H9 (cell line): Measurements from ENCODE around the gene DALRD3. TPM values are rescaled to one million over a fixed set of nuclear protein-coding genes. Genes with fewer than 3 reads are reported as not detected.

Experiments
- DNase-seq: peaks from one replicate; pipeline ENCODE4 v3.0.0-alpha.2; 2017
- H2AFZ ChIP-seq: one replicate; pipeline ENCODE4 v1.6.1; 2013; ENCODE audit warnings: mild to moderate bottlenecking, low read length, control low read depth, moderate library complexity
- H2AK5ac ChIP-seq: 2 replicates; pipeline ENCODE4 v1.6.1; 2013; ENCODE audit warnings: low read length, control low read depth, mixed read lengths; ENCODE audit not compliant: insufficient read length
- H2BK120ac ChIP-seq: one replicate; pipeline ENCODE4 v1.6.1; 2013; ENCODE audit warnings: low read depth, mild to moderate bottlenecking, low read length, control low read depth, inconsistent platforms; ENCODE audit not compliant: poor library complexity, severe bottlenecking
- H2BK12ac ChIP-seq: 2 replicates; pipeline ENCODE4 v1.6.1; 2013; ENCODE audit warnings: low read length, control low read depth, mixed read lengths, low read depth; ENCODE audit not compliant: insufficient read length
- H2BK15ac ChIP-seq: 2 replicates; pipeline ENCODE4 v1.6.1; 2013; ENCODE audit warnings: low read depth, low read length, control low read depth
- H2BK20ac ChIP-seq: one replicate; pipeline ENCODE4 v1.6.1; 2013; ENCODE audit warnings: low read depth, mild to moderate bottlenecking, low read length, control low read depth, inconsistent platforms; ENCODE audit not compliant: poor library complexity, severe bottlenecking
- H2BK5ac ChIP-seq: 2 replicates; pipeline ENCODE4 v1.6.1; 2013; ENCODE audit warnings: low read length, control low read depth, mixed read lengths; ENCODE audit not compliant: insufficient read length
- H3K14ac ChIP-seq: 2 replicates; pipeline ENCODE4 v1.6.1; 2013; ENCODE audit warnings: low read length, control low read depth; ENCODE audit not compliant: insufficient read depth
- H3K18ac ChIP-seq: 2 replicates; pipeline ENCODE4 v1.6.1; 2013; ENCODE audit warnings: low read depth, mild to moderate bottlenecking, mixed read lengths, low read length, control low read depth; ENCODE audit not compliant: insufficient read length
- H3K23ac ChIP-seq: 2 replicates; pipeline ENCODE4 v1.6.1; 2013; ENCODE audit warnings: low read length, control low read depth, mixed read lengths, low read depth; ENCODE audit not compliant: insufficient read length
- H3K23me2 ChIP-seq: 2 replicates; pipeline ENCODE4 v1.6.1; 2013; ENCODE audit warnings: low read depth, mild to moderate bottlenecking, mixed read lengths, low read length, control low read depth; ENCODE audit not compliant: insufficient read length, poor library complexity, severe bottlenecking
- H3K27ac ChIP-seq: 2 replicates; pipeline ENCODE4 v1.5.1; 2013; ENCODE audit warnings: low read length, control low read depth, mixed read lengths, low read depth; ENCODE audit not compliant: insufficient read length
- H3K27me3 ChIP-seq: 2 replicates; pipeline ENCODE4 v1.6.1; 2013; ENCODE audit warnings: low read length, control low read depth, inconsistent platforms; ENCODE audit not compliant: insufficient read depth
- H3K4ac ChIP-seq: 2 replicates; pipeline ENCODE4 v1.6.1; 2013; ENCODE audit warnings: low read depth, mild to moderate bottlenecking, control low read depth, inconsistent platforms, low read length, moderate library complexity
- H3K4me1 ChIP-seq: 2 replicates; pipeline ENCODE4 v1.6.1; 2013; ENCODE audit warnings: low read length, control low read depth, inconsistent platforms; ENCODE audit not compliant: insufficient read depth
- H3K4me2 ChIP-seq: 2 replicates; pipeline ENCODE4 v1.6.1; 2013; ENCODE audit warnings: low read length, control low read depth, mixed read lengths; ENCODE audit not compliant: insufficient read length, insufficient read depth
- H3K56ac ChIP-seq: 2 replicates; pipeline ENCODE4 v1.6.1; 2013; ENCODE audit warnings: low read depth, mild to moderate bottlenecking, mixed read lengths, low read length, control low read depth; ENCODE audit not compliant: insufficient read length
- H3K79me1 ChIP-seq: 2 replicates; pipeline ENCODE4 v1.6.1; 2013; ENCODE audit warnings: low read depth, mild to moderate bottlenecking, moderate library complexity, low read length, control low read depth, inconsistent platforms; ENCODE audit not compliant: insufficient read depth, poor library complexity, severe bottlenecking
- H3K79me2 ChIP-seq: 2 replicates; pipeline ENCODE4 v1.6.1; 2013; ENCODE audit warnings: low read length, control low read depth, inconsistent platforms; ENCODE audit not compliant: insufficient read depth
- H3K9ac ChIP-seq: 2 replicates; pipeline ENCODE4 v1.6.1; 2013; ENCODE audit warnings: low read length, control low read depth, mixed read lengths; ENCODE audit not compliant: insufficient read length; ENCODE audit errors: extremely low read depth
- H3K9me3 ChIP-seq: one replicate; pipeline ENCODE4 v1.6.1; 2013; ENCODE audit warnings: low read depth, low read length, inconsistent platforms; ENCODE audit not compliant: control insufficient read depth
- H3T11ph ChIP-seq: one replicate; pipeline ENCODE4 v1.6.1; 2013; ENCODE audit warnings: mild to moderate bottlenecking, low read length, control low read depth, inconsistent platforms
- H4K20me1 ChIP-seq: one replicate; pipeline ENCODE4 v1.6.1; 2013; ENCODE audit not compliant: control insufficient read depth, insufficient read length, insufficient read depth
- H4K5ac ChIP-seq: 2 replicates; pipeline ENCODE4 v1.6.1; 2013; ENCODE audit warnings: low read depth, mild to moderate bottlenecking, mixed read lengths, low read length, control low read depth; ENCODE audit not compliant: insufficient read length
- H4K8ac ChIP-seq: replicated peaks from 2 replicates; pipeline ENCODE4 v1.6.1; 2013; ENCODE audit warnings: low read length, control low read depth, mixed read lengths, low read depth; ENCODE audit not compliant: insufficient read length
- H4K91ac ChIP-seq: 2 replicates; pipeline ENCODE4 v1.6.1; 2013; ENCODE audit warnings: low read depth, mild to moderate bottlenecking, moderate library complexity, mixed read lengths, low read length, control low read depth; ENCODE audit not compliant: insufficient read length
- H3K27ac Mint-ChIP-seq, 3 experiments: 2 replicates in 2 of 3; 3 replicates in 1 of 3; pipeline ENCODE4 v1.8.0; 2020 to 2021; ENCODE audit warnings: mixed read lengths in 3 of 3, mild to moderate bottlenecking in 1 of 3, moderate library complexity in 1 of 3
- H3K27me3 Mint-ChIP-seq: 2 replicates; pipeline ENCODE4 v1.8.0; 2021; ENCODE audit warnings: low read depth, mild to moderate bottlenecking, moderate library complexity, mixed read lengths
- H3K36me3 Mint-ChIP-seq, 3 experiments: 2 replicates in 2 of 3; 3 replicates in 1 of 3; pipeline ENCODE4 v1.8.0; 2020 to 2021; ENCODE audit warnings: low read depth in 3 of 3, mixed read lengths in 3 of 3; ENCODE audit not compliant: insufficient read depth in 1 of 3
- H3K4me1 Mint-ChIP-seq, 2 experiments: 2 replicates each; pipeline ENCODE4 v1.8.0; 2020; ENCODE audit warnings: mixed read lengths in 2 of 2
- H3K4me3 Mint-ChIP-seq, 2 experiments: 2 replicates in 1 of 2; 3 replicates in 1 of 2; pipeline ENCODE4 v1.8.0; 2020 to 2021; ENCODE audit warnings: mild to moderate bottlenecking in 2 of 2, mixed read lengths in 2 of 2, moderate library complexity in 1 of 2
- H3K9me3 Mint-ChIP-seq, 2 experiments: 2 replicates in 1 of 2; 3 replicates in 1 of 2; pipeline ENCODE4 v1.8.0; 2020; ENCODE audit warnings: mild to moderate bottlenecking in 2 of 2, mixed read lengths in 2 of 2, moderate library complexity in 1 of 2
- WGBS: extraction: QIAGEN DNeasy Blood & Tissue Kit; methylation state at CpG from one replicate; pipeline ENCODE4 v1.1.7; 2013; ENCODE audit warnings: missing lambda C conversion rate, low lambda C conversion rate, mixed read lengths; ENCODE audit not compliant: insufficient read length; ENCODE audit errors: extremely low coverage; 5-methylcytosine and 5-hydroxymethylcytosine counted together
- total RNA-seq: library from RNA; stranded (reverse); gene quantifications from 2 replicates; pipeline ENCODE4 v1.2.1, GENCODE V29; 2021
- TF ChIP-seq, protein P1 (sequence below): fragments of 200-600 bp; sonication (generic); conservative IDR thresholded peaks from 3 replicates; pipeline ENCODE4 v1.8.0; 2021; ENCODE audit warnings: antibody characterized with exemption, mild to moderate bottlenecking

DALRD3 gene
- total RNA-seq, 1 experiment from 2014 or later: 32.3 TPM

GRCh38 chr3:49023775-49024174, 5.4 kb upstream of the DALRD3 start:
- Histone ChIP-seq H3K9me3 (no peaks in the 10 kb centered on the region), H3K27me3 (no peaks in the 10 kb centered on the region), H4K91ac (no peak overlapping the region), H2BK120ac (no peak overlapping the region), H4K8ac (no peak overlapping the region), H2BK15ac (no peak overlapping the region), H2AFZ (no peak overlapping the region), H3K23ac (no peak overlapping the region), H3K4me1 (no peaks in the 10 kb centered on the region), H2BK5ac (no peak overlapping the region), H3K56ac (no peak overlapping the region), H3K14ac (no peak overlapping the region), H2BK20ac (no peak overlapping the region), H3K79me2 (no peaks in the 10 kb centered on the region), H2BK12ac (no peak overlapping the region), H3K27ac (no peak overlapping the region), H4K20me1 (peaks cover 7% of the 10 kb centered on the region), H3K4ac (no peak overlapping the region), H4K5ac (no peak overlapping the region), H3K18ac (no peak overlapping the region), H2AK5ac (no peak overlapping the region), H3K23me2 (peaks cover 19% of the 10 kb centered on the region), H3K79me1 (no peaks in the 10 kb centered on the region), H3K9ac (no peak overlapping the region), H3K4me2 (no peak overlapping the region), H3T11ph (no peak overlapping the region)
- no peak for DNase-seq
- Mint-ChIP-seq H3K27ac (peak overlapping the region in 1 of 3 experiments; percentile 44; a peak in 2 of 7 replicates), H3K36me3 (peaks cover 52 to 62% (median 62%) of the 10 kb centered on the region in 3 experiments), H3K4me1 (peaks cover 28 to 36% of the 10 kb centered on the region in 2 experiments), H3K27me3 (no peaks in the 10 kb centered on the region; the same call in 1 of the 2 replicates), H3K9me3 (no peaks in the 10 kb centered on the region), H3K4me3 (peak overlapping the region; percentile 91 to 95)
- TF ChIP-seq, protein P1, sequence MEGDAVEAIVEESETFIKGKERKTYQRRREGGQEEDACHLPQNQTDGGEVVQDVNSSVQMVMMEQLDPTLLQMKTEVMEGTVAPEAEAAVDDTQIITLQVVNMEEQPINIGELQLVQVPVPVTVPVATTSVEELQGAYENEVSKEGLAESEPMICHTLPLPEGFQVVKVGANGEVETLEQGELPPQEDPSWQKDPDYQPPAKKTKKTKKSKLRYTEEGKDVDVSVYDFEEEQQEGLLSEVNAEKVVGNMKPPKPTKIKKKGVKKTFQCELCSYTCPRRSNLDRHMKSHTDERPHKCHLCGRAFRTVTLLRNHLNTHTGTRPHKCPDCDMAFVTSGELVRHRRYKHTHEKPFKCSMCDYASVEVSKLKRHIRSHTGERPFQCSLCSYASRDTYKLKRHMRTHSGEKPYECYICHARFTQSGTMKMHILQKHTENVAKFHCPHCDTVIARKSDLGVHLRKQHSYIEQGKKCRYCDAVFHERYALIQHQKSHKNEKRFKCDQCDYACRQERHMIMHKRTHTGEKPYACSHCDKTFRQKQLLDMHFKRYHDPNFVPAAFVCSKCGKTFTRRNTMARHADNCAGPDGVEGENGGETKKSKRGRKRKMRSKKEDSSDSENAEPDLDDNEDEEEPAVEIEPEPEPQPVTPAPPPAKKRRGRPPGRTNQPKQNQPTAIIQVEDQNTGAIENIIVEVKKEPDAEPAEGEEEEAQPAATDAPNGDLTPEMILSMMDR: no peak
- no CpG with 5 or more reads among the region's 4 CpGs for WGBS
